SH-SY5Y (cell line): ENCODE measurements around the gene RHOBTB3.

ENCODE experiments used
- GATA2 ChIP-seq: IDR thresholded peaks from 2 replicates; pipeline ENCODE4 v1.6.1; 2011; ENCODE audit warnings: mild to moderate bottlenecking, low read depth, low read length
- GATA3 ChIP-seq: IDR thresholded peaks from 2 replicates; pipeline ENCODE4 v1.6.1; 2011; ENCODE audit warnings: low read depth, mild to moderate bottlenecking, low read length, moderate library complexity

RHOBTB3 gene

DNA sequence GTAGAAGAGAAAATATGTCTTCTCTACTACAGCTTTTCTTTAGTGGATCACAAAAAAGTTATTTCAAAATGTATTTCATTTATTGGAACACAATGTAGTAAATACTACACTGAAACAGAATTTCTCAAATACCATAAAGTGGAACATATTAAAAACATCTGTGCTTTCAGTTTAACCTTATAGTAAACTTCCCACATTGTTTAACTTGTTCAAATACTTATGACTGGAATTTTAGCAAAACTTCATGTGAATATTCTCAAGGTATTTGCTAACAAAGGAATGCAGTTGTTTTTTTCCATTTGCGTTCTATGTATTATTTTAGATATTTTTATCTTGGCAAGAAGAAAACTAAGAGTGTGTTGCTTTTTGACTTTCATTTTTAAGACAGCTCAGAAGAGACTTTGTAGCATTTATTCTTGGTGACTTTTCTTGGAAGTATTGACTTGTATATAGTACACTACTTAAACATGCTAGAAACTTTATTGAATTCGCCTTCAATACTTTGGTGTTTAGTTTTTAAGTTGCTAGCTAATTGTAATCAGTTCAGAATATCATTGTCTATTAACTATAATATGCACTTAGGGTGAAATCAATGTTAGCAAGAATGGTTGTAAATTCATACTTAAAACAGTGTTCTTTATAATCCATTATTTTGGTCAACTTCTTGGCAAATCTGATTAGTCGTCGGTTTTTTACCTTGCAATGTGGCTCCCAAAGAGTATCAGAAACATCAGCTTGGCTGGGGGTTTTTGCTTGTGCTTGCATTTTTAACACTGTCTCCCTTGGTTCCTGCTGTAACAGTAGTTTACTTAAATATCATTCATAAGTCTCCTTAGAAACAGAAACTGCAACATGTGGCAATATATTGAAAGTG is 5.0 kb upstream of the RHOBTB3 start:
- TF ChIP-seq GATA2 = no peak
- TF ChIP-seq GATA3 = no peak

DNA sequence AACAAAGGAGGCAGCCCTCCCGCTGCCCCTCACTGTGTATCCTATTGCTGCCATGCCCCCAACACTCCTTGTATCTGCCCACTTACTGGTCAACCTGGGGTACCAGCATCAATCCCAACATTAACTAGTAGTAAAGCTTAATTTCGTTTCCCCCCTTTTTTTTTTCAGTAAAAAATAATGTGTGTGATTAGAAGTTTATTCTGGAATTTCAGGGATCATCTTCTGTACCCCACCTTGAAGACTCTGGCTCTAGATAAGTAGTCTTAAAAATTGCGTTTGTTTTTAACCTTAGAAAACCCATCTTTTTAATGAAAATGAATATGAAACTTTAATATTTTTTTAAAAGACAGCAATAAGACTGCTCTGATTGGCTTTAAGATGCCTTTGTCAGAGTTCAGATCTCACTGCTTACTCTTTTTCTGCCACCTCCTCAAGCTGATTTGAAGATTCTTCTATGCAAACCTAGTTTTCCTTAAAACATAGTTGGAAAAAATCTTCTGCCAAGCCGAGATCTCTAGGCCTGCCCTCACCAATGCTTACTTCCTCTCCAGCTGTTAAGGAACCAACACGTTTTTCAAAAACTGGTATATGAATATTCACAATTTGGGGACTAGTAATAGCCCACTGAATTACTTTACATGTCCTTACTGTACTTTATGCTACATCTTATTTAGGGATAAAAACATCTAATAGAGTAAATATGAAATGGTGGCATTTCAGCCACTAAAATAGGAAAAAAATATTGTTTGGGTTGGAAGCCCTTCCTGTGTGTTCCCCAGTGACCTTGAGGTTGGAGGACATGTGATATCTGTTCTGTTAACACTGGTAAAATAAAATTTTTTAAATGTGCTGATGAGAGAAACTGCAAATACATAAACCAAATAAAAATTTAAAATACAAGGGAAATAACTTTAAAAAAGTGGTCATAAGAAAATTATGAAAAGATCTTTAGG is 4.0 kb upstream of the RHOBTB3 start:
- TF ChIP-seq GATA3 (no peak), GATA2 (no peak)

DNA sequence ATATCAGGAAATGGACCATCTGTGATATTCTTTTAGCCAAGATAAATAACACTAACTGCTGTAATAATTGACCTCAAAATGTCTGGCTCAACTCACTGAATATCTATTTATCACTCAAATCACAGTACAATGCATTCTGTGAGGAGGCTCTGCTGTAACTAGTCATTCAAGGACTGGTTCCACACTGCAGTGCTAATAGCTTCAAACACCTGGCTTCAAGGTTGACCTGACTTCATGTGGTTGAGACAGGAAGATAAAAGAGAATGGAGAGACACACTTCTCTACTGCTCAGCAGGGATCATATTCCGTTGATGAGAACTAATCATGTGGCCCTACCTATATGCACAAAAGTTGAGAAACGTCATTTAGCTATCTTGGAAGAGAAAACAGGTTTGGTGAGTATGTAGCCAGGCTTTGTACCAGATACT is 3.4 kb upstream of the RHOBTB3 start:
- TF ChIP-seq GATA2 (no peak), GATA3 (no peak)

DNA sequence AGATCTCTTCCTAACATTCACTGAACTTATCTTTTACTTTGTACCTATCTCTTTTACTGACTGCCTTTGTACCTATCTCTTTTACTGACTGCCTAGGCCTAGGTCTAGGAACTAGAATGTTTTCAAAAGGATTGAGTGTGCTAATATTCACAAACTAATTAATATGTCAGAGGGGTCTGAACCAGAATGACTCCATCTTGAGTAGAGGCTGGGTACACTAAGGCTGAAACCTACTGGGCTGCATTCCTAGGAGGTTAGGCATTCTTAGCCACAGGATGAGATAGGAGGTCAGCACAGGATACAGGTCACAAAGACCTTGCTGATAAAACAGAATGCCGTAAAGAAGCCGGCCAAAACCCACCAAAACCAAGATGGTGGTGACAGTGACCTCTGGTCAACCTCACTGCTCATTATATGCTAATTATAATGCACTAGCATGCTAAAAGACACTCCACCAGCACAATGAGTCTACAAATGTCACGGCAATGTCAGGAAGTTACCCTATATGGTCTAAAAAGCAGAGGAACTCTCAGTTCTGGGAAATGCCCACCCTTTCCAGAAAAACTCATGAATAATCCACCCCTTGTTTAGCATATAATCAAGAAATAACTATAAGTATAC is 2.5 kb upstream of the RHOBTB3 start:
- TF ChIP-seq GATA2 = no peak
- no peak for TF ChIP-seq GATA3

DNA sequence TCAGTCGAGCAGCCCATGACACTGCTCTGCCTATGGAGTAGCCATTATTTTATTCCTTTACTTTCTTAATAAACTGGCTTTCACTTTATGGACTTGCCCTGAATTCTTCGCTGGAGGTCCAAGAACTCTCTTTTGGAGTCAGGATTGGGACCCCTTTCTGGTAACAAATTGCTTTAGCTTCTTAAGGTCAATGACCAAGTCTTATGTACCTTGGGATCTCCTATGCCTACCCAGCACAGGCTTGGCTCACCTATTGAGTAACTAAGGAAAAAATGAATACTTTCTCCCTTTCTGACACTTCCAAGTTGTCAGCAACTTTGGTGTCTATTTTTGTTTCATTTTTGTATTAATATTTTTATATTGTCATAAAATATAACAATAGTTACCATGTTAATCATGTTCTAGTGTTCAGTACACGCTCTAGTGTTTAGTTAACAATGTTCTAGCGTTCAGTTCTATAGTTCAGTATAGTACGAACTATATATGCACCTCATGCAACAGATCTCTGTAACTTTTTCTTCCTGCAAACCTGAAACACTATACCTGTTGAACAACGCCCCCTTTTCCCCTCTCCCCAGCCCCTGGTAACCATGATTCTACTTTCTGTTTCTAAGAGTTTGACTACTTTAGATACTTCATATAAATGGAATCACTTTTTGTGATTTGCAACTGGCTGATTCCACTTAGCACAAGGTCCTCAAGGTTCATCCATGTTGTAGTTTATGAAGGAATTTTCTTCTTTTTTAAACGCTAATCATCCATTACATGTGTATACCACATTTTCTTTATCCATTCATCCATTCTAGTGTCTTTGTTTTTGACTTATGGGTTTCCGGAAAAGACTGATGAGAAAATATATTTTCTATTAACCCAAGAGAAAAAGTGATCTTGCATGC is 1.8 kb upstream of the RHOBTB3 start:
- TF ChIP-seq GATA2 (no peak), GATA3 (no peak)

DNA sequence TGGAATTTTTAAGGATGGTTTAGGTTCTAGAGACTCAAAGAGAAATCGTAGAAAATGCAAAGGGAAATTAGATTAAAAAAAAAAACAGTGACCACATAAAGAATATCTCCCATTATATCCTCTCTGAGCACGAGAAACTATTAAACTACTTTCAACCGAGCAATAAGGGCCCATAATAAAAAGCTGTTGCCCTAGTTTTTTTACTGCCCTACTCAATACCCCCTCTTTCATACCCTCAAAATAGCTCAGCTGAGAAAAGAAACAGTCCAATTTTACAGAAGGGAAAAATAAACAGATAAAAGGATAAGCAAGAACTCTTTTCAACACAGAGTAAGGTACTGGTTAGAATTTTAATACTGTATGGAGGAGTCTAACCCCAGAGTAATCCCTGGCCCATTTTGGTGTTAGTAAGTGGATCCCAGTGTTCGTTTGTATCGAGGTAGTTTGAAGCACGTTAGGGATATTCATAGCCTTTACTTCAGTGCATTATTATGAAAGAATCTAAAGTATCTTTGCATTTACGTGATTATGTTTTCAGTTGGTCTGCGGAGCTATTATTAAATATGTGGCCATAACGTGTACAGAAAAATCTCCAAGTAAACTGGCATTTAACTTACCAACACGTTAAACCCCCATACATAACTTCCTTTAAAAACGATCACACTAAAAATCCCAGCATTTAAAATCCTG is 980 bp upstream of the RHOBTB3 start:
- TF ChIP-seq GATA2 = no peak
- TF ChIP-seq GATA3 = no peak

DNA sequence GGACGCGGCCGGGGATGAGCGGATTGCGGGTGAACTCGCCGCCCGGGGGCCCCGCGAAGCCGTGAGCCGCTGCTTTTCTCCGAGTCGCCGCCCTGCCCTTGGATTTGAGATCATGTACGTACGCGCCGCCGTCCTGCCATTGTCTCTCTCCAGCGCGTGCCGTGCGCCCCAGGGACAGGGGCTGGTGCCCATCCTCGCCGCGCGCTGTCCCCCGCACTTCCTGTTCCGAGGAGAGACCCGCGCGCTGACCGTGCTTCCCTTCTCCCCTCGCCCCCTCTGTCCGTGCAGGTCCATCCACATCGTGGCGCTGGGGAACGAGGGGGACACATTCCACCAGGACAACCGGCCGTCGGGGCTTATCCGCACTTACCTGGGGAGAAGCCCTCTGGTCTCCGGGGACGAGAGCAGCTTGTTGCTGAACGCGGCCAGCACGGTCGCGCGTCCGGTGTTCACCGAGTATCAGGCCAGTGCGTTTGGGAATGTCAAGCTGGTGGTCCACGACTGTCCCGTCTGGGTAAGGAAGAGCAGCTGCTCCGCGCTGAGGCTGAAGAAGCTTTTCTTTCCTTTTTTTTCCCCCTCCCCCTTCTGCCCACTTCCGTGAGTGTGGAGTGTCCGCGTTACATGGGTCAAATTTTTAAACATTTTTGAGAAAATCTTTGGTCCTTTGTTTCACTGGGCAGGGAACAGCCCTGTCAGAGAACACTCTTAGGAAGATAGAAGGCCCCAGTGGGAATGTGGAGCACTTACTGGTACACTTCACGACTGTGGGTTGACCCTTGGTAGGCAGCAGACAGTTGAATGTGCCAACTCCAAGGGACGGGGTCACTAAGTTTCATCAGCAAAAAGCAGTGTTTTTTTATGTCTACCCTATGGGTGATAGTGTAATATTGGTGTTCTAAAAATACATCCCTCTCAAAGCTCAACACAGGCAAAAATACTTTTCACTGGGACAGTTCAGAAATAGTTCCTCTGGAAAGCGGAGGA is 727 bp downstream of the RHOBTB3 start:
- no peak for TF ChIP-seq GATA2
- TF ChIP-seq GATA3 = no peak

DNA sequence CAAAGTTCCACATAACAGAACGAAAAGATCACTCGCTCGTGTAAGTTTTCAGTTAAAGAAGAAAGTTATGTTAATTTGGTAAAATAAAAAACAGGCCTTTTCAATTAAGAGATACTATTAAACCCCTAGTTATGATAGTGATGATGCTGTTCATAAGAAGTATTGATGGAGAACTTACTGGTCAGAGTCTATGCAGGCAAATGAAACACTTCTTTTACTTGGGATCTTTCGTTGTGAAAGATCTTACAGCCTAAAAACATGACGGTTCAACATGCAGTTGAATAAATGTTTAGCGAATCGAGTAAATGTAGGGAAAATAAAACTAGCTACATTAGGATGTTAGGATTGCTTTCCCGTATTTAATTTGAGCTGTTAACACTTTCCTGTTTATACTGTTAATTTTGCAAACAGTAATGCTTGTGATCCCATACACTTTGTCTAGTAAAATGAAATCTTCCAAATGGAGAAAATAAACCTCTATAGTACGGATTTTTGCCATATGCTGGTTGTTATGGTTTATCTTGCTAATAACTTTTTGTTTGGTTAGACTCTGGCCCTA is 2.0 kb downstream of the RHOBTB3 start:
- TF ChIP-seq GATA2 (no peak), GATA3 (no peak)

DNA sequence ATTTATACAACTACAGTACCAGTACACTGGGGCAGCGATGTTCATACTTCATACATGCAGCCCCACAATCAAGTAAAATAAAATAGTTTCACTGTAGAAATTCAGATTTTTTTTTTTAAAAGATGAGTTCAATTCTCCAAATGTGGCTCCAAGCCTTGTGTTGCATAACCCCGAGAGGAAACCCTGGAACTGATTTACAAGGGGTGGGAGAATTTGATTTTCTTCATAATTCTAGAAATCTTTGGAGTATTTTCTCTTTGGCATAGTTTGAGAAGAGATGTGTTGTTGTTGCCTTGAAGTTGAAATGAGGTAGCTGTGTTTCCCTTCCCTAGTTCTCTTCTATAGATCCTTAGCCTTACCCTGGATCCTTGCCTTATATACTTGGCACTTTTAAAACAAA is 3.1 kb downstream of the RHOBTB3 start:
- TF ChIP-seq GATA2 (no peak), GATA3 (no peak)

DNA sequence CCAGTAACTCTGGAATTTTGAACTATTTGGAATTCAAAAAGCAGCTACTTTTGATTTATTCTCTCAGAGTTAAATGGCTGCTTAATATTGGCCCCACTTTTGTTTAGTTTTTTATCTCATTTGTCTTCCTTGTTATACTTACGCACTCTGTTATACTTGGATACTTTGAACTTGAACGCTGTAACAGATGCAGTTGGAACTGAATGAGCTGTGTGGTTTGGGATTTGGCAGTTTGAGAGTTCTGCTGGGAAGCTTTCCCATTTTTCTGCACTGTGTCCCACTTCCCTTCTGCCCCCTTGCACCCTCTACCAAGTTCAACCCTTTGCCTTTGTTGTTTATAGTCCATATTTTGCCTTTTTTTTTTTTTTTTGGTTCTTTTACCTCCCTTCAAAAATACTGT is 3.8 kb downstream of the RHOBTB3 start:
- TF ChIP-seq GATA2 = no peak
- TF ChIP-seq GATA3 = no peak

DNA sequence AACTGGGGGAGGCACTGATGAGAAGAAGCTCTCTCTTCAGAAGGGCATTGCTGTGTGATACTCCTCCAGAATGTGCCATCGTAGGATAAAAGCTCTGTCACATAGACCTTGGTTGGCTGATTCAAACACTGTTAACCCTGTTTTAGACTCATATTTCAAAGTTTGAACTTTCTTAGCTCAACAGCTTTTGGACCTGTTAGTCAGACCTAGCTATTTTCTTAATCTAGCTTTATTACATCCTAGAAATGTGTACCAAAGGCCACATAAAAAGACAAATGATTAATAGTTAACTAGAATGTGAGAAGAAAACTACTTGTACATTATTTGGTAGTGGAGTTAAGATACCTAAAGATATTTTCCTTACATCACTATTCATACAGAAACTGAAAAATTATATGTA is 4.3 kb downstream of the RHOBTB3 start:
- TF ChIP-seq GATA3 (no peak), GATA2 (no peak)
